Brain pericyte (primary cell): ENCODE results near the gene PDS5A.
"Not testable (repeated sequence)": the region's sequence is repeated elsewhere in the genome, so short reads cannot be mapped to it uniquely, and the experiment has no call there.

Experiments
- DNase-seq: peaks from one replicate; pipeline ENCODE4 v3.0.0-alpha.2; 2012; ENCODE audit warnings: low read depth, low spot score

PDS5A gene, protein sequence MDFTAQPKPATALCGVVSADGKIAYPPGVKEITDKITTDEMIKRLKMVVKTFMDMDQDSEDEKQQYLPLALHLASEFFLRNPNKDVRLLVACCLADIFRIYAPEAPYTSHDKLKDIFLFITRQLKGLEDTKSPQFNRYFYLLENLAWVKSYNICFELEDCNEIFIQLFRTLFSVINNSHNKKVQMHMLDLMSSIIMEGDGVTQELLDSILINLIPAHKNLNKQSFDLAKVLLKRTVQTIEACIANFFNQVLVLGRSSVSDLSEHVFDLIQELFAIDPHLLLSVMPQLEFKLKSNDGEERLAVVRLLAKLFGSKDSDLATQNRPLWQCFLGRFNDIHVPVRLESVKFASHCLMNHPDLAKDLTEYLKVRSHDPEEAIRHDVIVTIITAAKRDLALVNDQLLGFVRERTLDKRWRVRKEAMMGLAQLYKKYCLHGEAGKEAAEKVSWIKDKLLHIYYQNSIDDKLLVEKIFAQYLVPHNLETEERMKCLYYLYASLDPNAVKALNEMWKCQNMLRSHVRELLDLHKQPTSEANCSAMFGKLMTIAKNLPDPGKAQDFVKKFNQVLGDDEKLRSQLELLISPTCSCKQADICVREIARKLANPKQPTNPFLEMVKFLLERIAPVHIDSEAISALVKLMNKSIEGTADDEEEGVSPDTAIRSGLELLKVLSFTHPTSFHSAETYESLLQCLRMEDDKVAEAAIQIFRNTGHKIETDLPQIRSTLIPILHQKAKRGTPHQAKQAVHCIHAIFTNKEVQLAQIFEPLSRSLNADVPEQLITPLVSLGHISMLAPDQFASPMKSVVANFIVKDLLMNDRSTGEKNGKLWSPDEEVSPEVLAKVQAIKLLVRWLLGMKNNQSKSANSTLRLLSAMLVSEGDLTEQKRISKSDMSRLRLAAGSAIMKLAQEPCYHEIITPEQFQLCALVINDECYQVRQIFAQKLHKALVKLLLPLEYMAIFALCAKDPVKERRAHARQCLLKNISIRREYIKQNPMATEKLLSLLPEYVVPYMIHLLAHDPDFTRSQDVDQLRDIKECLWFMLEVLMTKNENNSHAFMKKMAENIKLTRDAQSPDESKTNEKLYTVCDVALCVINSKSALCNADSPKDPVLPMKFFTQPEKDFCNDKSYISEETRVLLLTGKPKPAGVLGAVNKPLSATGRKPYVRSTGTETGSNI (N-terminal part only)

DNA sequence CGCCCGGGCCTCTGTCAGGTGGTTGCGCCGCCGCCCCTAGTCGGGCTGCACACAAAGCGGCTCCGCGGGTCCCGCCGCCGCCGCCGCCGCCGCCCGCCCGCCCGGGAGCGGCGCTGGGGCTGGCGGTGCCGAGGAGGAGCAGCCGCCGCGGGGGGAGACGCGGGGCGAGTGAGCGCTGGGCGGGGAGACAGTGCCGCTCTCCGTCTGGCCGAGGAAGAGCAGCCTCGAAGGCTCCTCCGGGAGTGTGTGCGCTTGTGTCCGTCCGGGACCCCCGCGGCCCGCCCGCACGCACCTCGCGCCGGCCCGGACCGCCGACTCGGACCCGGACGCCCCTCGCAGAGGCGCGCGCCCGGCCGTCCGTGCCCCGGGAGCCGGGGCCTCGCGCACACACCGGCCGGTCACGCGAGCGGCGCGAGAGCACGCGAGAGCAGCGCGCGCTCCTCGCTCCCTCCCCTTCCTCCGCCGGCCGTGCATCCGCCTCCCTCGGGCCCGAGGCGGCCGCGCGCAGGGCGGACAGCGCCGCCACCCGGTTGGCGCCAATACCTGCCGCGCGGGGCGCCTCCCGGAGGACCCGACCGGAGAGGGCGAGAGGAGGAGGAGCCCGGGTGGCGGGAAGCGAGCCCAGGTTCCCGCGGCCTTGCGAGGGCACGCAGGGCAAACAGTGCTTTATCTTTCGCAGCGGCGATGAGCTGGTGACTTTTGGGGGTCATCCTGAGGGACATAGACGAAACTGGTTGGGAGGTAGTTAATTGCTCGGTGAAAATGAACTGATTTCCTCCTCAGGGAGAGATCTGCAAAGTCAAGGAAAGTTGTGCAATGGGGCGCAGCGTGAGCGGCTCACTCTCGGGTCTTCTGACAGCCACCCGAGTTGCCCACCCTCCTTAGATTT lies at the start of gene PDS5A:
Gene PDS5A, minus strand, starts transcription at position 423 of the 889 bp plus-strand sequence. CDS start 1,334 bp downstream, outside the sequence.
- peak; percentile 44 for DNase-seq

DNA sequence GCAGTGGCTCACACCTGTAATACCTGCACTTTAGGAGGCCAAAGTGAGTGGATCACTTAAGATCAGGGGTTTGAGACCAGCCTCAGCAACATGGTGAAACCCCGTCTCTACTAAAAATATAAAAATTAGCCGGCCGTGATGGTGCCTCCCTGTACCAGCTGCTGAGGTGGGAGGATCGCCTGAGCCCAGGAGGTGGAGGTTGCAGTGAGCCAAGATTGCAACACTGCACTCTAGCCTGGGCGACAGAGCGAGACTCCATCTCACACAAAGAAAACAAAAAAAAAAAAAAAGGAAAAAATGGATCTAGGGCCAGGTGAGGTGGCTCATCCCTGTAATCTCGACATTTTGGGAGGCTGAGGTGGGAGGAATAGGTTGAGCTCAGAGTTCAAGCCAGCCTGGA lies 46.3 kb upstream of the PDS5A start:
- DNase-seq: not testable (repeated sequence)

DNA sequence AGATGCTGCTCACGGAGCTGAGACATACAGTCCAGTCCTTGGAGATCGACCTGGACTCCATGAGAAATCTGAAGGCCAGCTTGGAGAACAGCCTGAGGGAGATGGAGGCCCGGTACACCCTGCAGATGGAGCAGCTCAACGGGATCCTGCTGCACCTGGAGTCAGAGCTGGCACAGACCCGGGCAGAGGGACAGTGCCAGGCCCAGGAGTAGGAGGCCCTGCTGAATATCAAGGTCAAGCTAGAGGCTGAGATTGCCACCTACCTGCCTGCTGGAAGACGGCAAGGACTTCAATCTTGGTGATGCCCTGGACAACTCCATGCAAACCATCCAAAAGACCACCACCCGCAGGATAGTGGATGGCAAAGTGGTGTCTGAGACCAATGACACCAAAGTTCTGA lies 43.4 kb upstream of the PDS5A start:
- not testable (repeated sequence) for DNase-seq

DNA sequence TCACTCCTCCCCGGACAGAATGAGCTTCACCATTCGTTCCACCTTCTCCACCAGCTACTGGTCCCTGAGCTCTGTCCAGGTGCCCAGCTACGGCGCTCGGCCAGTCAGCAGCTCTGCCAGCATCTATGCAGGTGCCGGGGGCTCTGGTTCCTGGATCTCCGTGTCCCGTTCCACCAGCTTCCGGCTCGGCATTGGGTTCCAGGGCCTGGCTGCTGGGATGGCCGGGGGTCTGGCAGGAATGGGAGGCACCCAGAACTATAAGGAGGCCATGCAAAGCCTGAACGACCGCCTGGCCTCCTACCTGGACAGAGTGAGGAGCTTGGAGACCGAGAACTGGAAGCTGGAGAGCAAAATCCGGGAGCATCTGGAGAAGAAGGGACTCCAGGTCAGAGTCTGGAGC lies 42.5 kb upstream of the PDS5A start:
- DNase-seq: no peak

DNA sequence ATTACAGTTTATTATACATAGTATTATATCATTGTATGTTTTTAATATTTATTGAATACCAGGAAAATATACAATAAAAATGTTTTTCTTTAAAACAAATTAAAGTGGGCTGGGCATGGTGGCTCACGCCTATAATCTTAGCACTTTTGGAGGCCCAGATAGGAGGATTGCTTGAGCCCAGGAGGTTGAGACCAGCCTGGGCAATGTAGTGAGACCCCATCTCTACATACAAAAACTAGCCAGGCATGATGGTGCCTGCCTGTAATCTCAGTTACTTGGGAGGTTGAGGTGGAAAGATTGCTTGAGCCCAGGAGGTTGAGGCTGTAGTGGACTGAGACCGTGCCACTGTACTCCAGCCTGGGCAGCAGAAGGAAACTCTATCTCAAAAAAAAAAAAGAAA lies 38.3 kb upstream of the PDS5A start:
- DNase-seq: no peak

DNA sequence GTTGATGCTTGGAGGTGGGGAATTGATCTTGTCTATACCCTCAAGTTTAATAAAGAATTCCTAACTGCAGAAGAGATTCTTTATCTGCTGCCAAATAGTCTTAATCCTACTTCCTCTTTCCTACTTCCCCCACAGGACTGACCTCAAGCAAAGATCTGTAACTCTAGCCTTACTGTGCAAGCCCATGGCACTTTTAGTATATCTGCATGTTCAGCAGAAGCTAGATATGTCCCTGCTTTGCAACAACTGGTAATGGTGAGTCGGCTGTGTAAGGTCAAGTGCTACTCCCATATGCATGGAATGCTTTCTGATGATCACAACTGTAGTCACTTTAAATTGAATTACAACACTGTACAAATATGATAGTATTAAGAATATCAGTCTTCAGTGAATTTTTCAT lies 26.3 kb upstream of the PDS5A start:
- no peak for DNase-seq

DNA sequence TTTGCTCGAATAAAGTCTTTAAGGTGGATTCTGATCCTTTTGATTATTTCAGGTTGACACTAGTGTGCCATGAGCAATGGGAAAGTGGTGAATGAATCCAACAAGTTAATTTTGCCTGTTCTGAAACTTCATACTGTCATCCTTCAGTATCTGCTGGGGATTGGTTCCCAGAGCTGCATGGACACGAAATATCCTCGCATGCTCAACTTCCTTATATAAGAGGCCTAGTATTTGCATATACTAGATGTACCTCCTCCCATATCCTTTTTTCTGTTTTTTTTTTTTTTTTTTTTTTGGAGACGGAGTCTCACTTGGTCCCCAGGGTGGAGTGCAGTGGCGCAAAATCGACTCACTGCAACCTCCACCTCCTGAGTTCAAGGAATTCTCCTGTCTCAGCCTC lies 23.0 kb upstream of the PDS5A start:
- no peak for DNase-seq

DNA sequence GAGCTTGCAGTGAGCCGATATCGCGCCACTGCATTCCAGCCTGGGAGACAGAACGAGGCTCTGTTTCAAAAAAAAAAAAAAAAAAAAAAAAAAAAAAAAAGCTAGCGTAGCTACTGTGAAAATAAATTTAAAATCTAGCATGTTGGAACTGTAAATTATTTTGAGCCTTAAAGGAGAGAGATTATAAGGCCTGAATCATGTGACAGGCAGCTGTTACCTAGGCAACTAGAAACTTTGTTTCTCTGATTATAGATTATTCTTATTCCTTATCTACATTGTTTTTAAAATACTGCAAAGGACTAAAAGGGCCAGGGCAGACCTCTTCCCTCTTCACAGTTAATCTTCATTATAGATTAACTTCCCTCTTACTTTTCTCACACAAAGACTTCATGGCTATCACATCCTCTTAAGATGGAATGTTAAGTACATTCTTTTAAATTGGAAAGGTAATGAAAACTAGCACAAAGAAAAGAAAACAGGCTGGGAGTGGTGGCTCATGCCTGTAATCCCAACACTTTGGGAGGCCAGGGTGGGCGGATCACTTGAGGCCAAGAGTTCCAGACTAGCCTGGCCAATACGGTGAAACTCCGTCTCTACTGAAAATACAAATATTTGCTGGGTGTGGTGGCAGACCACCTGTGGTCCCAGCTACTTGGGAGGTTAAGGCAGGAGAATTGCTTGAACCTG lies 21.1 kb upstream of the PDS5A start:
- no peak for DNase-seq

DNA sequence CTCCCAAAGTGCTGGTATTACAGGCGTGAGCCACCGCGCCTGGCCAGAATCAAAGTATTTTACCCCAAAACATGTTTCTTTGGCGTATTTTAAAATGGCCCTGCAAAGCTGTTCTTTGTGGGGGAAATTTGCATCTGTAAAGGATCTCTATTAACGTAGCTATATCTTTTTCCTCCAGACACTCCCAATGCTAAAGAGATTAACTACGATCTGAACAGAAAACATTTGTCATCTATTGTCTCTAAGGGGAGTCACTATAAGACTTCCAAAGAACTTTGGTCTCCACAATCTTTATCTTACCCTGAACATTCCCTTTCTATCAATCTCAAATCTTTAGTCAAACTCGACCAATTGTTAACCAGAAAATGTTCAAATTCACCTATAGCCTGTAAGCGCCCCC lies 19.1 kb upstream of the PDS5A start:
- DNase-seq: no peak

DNA sequence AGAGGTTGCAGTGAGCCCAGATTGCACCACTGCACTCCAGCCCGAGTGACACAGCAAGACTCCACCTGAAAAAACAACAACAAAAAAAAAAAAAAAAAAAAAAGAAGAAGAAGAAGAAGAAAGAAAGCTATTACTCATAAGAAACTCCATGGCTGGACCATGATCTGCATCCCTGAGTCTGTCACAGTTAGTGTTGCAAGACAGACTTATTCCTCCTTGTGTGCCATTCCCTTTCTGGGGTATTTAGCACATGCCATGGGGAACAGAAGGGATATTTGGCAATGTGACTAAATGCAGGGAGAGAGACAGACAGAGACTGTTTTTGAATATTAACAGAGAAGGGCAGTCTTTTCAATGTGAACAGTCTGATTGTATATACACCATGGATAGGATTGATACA lies 16.7 kb upstream of the PDS5A start:
- DNase-seq: no peak

DNA sequence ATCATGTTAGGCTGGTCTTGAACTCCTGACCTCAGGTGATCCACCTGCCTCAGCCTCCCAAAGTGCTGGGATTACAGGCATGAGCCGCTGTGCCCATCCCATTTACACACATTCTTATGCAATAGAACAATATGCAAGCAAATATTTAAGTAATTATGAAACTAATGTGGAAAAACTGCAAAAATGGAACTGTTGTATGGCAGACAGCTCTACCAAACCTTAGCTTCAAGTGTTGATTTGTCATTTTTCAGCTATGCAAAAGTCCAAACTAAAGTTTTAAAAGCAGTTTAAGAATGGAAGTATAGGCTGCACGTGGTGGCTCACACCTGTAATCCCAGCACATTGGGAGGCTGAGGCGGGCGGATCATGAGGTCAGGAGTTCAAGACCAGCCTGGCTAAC lies 11.7 kb upstream of the PDS5A start:
- not testable (repeated sequence) for DNase-seq

DNA sequence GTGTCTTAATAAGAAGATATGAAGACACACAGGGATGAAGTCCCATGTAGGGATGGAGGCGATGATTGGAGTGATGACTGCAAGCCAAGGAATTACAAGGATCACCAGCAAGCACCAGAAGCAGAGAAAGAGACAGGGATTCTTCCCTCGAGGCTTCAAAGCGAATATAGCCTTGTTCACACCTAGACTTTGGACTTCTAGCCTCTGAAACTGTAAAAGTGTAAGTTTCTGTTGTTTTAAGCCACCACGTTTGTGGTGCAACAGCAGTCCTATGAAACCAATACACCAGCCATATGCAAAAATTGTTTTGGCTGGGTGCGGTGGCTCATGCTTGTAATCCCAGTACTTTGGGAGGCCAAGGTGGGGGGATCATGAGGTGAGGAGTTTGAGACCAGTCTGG lies 9.8 kb upstream of the PDS5A start:
- DNase-seq: no peak

DNA sequence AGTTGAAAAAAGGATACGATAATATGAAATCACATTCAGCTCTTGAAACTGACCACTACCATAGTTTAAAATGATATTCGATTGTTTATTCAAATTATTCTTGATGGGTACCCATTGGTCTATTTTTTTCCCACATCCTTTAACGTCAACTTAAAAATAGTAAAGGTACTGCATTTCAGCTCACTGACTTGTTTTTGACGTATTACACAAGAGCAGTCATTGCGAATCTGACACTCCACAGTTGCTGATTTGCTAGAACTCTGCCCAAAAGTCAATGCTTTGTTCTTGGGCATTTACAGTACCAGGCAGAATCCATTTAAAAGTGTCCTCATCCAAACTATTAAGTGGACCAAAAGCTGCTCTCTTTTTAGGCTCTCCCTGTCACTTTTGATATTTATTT lies 1.2 kb upstream of the PDS5A start:
- DNase-seq: no peak

DNA sequence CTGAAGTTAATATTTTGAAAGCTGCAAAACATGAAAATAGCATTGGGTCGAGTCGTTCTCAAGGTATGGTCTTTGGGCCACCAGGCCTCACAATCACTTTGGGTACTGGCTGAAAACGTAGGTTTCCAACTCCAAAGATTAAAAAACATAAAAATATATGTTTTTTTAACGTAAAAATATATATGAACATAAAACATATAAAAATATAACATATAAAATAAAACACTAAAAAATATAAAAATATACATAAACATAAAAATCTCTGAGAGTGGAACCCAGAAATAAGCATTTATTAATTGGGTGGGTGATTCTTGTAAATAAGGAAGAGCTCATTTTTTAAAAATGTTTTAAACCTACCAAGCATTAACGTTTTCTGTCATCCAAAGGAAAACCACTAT lies 666 bp upstream of the PDS5A start:
- no peak for DNase-seq

DNA sequence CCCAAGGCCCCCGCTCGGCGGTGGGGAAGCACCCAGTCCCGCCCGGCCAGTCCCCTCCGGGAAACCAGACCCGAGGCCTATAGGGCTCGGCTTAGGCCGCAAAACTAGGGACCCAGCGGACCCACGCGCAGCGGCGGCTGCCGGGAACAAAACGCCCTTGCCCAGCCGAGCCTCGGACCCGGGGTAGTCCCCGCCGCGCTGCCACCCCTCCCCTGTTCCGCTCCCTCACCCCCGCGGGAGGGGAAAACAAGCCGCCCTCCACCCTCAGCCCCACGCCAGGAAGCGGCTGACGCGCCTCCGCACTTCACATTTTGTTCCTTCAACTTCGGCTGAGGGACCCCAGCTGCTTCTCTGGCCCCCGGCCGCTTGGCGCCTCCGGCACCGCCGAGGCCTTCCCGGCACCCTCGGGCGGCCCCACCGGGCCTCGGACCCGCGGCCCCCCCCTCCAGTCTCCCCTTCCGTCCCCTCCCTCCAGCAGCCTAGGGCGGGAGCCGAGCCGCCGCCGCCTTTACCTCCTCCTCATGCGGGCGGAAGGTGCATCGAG lies 694 bp downstream of the PDS5A start:
- no peak for DNase-seq

DNA sequence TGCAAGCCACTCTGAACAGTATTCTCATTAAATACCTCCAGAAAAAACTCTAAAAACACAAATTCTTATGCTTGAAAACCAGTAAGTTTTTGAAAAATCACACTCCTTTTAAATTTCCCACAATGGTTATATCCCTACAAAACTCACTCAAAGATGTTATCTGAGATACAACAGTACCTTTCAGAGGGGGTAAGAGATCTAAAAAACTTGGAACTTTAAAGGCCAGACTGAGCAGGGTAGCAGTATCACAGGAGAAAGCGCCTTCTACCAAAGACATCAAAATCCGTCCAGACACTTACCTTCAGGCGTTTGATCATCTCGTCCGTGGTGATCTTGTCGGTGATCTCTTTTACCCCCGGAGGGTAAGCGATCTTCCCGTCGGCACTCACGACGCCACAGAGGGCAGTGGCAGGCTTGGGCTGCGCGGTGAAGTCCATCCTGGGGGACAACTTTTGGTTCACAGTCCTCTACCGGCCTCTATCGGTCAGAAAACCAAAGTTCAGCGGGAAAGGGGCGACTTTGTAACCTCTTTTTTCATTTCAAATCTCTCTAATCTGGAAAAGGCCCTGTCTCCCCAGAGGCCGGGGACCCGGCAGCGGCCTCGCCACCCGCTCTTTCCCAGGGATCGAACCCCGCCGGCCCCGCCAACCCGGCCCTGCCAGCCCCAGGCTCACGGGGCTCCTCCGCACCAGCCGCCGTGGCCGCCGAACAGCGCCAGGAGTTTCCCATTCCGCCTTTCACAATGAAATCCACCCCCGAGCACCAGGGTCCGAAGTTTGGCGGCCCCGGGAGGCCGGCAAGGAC lies 1.4 kb downstream of the PDS5A start:
- DNase-seq: peak; percentile 41

DNA sequence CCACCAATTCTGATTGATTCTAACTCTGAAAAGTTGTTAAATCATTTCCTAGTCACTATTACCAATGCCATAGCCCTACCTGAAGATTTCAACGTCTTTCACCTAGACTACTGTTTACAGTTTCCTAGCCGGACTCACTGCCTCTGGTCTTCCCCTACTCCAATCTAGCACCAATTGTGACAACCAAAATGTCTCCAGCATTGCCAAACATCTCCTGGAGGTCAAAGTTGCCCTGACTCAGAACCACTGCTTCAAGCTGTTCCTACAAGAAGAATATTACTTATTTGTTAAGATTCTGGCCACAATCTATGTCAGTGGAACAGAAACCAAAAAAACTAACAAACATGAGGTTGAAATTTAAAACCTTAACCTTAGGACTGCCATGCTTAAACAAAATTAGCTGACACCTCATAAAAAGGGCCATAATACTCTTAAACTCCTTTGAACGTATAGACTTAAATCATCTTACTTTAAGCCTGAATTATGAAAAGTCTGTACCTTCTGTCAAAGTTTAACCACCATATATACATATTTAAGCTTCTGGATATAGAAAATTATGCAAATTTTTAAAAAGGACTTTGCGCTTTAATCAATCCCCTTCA lies 2.1 kb downstream of the PDS5A start:
- DNase-seq: no peak

DNA sequence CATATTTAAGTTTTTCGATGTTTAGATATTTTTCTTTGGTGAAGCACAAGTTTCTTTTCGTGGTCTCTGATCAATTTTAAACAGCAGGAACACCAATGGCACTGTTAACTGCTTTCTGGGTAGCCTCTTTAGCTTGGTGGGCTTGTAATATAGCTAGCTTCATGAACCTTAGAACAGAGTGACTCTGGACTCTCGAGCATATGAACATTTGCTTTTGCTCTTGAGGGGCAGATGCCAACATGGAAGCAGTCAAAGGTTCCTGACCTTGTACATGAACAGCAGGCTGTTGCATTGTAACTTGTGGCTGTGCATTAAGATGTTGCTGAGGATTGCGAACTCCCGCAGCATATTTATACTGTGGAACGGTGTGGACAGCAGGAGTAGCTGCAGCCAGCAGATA lies 4.7 kb downstream of the PDS5A start:
- DNase-seq: not testable (repeated sequence)
